Esophagus squamous epithelium (tissue), 4 donors: ENCODE measurements around the gene TOGARAM1.

Experiments used
- POLR2A ChIP-seq, 4 donors: fragments of 450-650 bp; IDR thresholded peaks; one replicate each; pipeline ENCODE4 v1.6.1; 2017; ENCODE audit warnings: antibody characterized with exemption in 4 of 4, mild to moderate bottlenecking in 4 of 4, moderate library complexity in 3 of 4
- TF ChIP-seq, protein P1 (sequence below), 6 experiments: fragments of 450-650 bp in 4 of 6; fragments of 200-600 bp in 2 of 6; sonication (generic) in 2 of 6; IDR thresholded peaks; one replicate each; pipeline ENCODE4 v1.5.1; 2016 to 2019; ENCODE audit warnings: antibody characterized with exemption in 6 of 6, mild to moderate bottlenecking in 4 of 6, moderate library complexity in 4 of 6

- TF ChIP-seq, protein P1, sequence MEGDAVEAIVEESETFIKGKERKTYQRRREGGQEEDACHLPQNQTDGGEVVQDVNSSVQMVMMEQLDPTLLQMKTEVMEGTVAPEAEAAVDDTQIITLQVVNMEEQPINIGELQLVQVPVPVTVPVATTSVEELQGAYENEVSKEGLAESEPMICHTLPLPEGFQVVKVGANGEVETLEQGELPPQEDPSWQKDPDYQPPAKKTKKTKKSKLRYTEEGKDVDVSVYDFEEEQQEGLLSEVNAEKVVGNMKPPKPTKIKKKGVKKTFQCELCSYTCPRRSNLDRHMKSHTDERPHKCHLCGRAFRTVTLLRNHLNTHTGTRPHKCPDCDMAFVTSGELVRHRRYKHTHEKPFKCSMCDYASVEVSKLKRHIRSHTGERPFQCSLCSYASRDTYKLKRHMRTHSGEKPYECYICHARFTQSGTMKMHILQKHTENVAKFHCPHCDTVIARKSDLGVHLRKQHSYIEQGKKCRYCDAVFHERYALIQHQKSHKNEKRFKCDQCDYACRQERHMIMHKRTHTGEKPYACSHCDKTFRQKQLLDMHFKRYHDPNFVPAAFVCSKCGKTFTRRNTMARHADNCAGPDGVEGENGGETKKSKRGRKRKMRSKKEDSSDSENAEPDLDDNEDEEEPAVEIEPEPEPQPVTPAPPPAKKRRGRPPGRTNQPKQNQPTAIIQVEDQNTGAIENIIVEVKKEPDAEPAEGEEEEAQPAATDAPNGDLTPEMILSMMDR (IDR thresholded peaks at IDR 0.05) = peak in 1 of 6 experiments; percentile 6
- TF ChIP-seq POLR2A (IDR thresholded peaks at IDR 0.05) = peak in 3 of 4 donors; percentile 59 to 88 (median 64)
These were observed 122.2 kb downstream of the TOGARAM1 start, which contains the start of gene PRPF39 for GRCh38 chr14:45083976-45084722.
